SH-SY5Y (cell line): Measurements from ENCODE around the gene TNMD.

Experiments
- GATA2 ChIP-seq: IDR thresholded peaks from 2 replicates; pipeline ENCODE4 v1.6.1; 2011; ENCODE audit warnings: mild to moderate bottlenecking, low read depth, low read length
- GATA3 ChIP-seq: IDR thresholded peaks from 2 replicates; pipeline ENCODE4 v1.6.1; 2011; ENCODE audit warnings: low read depth, mild to moderate bottlenecking, low read length, moderate library complexity

- TF ChIP-seq GATA3: no peak
- TF ChIP-seq GATA2: no peak
These were observed 57.6 kb downstream of the TNMD start for GRCh38 chrX:100642290-100642689.
